ENCODE results near the gene DBF4B.

Gene DBF4B

GRCh38 chr17:44778656-44779210 is 70.3 kb downstream of the DBF4B start:
- no peak for DNase-seq

GRCh38 chr17:44779211-44780025 is 71.0 kb downstream of the DBF4B start:
- peak; percentile 92 for DNase-seq

GRCh38 chr17:44780161-44780560 is 71.7 kb downstream of the DBF4B start:
- no peak for DNase-seq

GRCh38 chr17:44780845-44781480 is 72.5 kb downstream of the DBF4B start:
- no peak for DNase-seq

GRCh38 chr17:44781551-44782325 is 73.3 kb downstream of the DBF4B start:
- no peak for DNase-seq

- DNase-seq: no peak
Observed at GRCh38 chr17:44782326-44782850, 73.9 kb downstream of the DBF4B start.

GRCh38 chr17:44785921-44786320 is 77.5 kb downstream of the DBF4B start:
- no peak for DNase-seq

- no peak for DNase-seq
Observed at GRCh38 chr17:44786551-44787081, 78.2 kb downstream of the DBF4B start.

GRCh38 chr17:44787271-44787940 is 78.9 kb downstream of the DBF4B start:
- DNase-seq: no peak

- no peak for DNase-seq
Observed at GRCh38 chr17:44788139-44788538, 79.7 kb downstream of the DBF4B start.

- no peak for DNase-seq
Observed at GRCh38 chr17:44792276-44792675, 83.8 kb downstream of the DBF4B start.

GRCh38 chr17:44793885-44794842 is 85.7 kb downstream of the DBF4B start:
- no peak for DNase-seq

- DNase-seq: no peak
Observed at GRCh38 chr17:44794851-44795413, 86.5 kb downstream of the DBF4B start.

- no peak for DNase-seq
Observed at GRCh38 chr17:44795421-44795820, 87.0 kb downstream of the DBF4B start.

GRCh38 chr17:44795928-44796327 is 87.5 kb downstream of the DBF4B start:
- DNase-seq: no peak

- no peak for DNase-seq
Observed at GRCh38 chr17:44796731-44797130, 88.3 kb downstream of the DBF4B start.

GRCh38 chr17:44797802-44798201 is 89.3 kb downstream of the DBF4B start:
- no peak for DNase-seq

- no peak for DNase-seq
Observed at GRCh38 chr17:44798356-44798755, 89.9 kb downstream of the DBF4B start.
